PFSK-1 (cell line): ENCODE measurements around the gene LRBA.

Source experiments
- FOXP2 ChIP-seq: optimal IDR thresholded peaks from 2 replicates; pipeline ENCODE3; 2011; ENCODE audit warnings: borderline replicate concordance, control low read depth, inconsistent platforms; ENCODE audit not compliant: insufficient read depth; ENCODE audit errors: extremely low read length, extremely low read depth
- POLR2AphosphoS5 ChIP-seq: IDR thresholded peaks from 2 replicates; pipeline ENCODE4 v1.6.1; 2012; ENCODE audit warnings: low read depth, mild to moderate bottlenecking, control low read depth, low read length, moderate library complexity
- SIN3A ChIP-seq: IDR thresholded peaks from 2 replicates; pipeline ENCODE4 v1.6.1; 2012; ENCODE audit warnings: mild to moderate bottlenecking, low read length, moderate library complexity, borderline replicate concordance; ENCODE audit not compliant: insufficient read depth
- TAF1 ChIP-seq: IDR thresholded peaks from 2 replicates; pipeline ENCODE4 v1.6.1; 2012; ENCODE audit warnings: low read length, control low read depth, borderline replicate concordance; ENCODE audit not compliant: insufficient read depth
- TF ChIP-seq, protein P1 (sequence below), 2 experiments: IDR thresholded peaks; 2 replicates each; pipeline versions ENCODE4 v1.6.1 to v1.8.0; 2011 to 2012; ENCODE audit warnings: low read depth in 2 of 2, low read length in 2 of 2, control low read depth in 1 of 2, inconsistent platforms in 1 of 2, mild to moderate bottlenecking in 1 of 2, moderate library complexity in 1 of 2; ENCODE audit not compliant: insufficient read depth in 1 of 2

Gene LRBA

DNA sequence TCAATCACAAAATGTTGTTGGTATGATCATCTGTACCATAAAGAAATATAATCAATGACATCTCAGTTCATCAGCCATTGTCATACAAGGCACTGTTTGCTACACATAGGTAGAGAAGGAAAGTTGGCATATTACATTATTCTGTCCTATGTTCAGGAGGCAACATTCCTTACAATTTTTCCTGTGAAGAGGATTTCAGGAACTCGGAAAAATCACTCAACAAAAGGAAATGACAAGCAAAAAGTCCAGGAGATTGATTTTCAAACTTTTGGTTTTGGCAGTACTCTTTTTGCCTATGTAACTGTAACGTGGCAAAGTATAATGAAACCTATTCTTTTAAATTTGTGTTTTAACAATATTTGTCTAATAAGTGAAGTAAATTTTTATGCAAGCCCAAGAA, 301.8 kb downstream of the LRBA start:
- no peak for TF ChIP-seq SIN3A
- TF ChIP-seq, protein P1, sequence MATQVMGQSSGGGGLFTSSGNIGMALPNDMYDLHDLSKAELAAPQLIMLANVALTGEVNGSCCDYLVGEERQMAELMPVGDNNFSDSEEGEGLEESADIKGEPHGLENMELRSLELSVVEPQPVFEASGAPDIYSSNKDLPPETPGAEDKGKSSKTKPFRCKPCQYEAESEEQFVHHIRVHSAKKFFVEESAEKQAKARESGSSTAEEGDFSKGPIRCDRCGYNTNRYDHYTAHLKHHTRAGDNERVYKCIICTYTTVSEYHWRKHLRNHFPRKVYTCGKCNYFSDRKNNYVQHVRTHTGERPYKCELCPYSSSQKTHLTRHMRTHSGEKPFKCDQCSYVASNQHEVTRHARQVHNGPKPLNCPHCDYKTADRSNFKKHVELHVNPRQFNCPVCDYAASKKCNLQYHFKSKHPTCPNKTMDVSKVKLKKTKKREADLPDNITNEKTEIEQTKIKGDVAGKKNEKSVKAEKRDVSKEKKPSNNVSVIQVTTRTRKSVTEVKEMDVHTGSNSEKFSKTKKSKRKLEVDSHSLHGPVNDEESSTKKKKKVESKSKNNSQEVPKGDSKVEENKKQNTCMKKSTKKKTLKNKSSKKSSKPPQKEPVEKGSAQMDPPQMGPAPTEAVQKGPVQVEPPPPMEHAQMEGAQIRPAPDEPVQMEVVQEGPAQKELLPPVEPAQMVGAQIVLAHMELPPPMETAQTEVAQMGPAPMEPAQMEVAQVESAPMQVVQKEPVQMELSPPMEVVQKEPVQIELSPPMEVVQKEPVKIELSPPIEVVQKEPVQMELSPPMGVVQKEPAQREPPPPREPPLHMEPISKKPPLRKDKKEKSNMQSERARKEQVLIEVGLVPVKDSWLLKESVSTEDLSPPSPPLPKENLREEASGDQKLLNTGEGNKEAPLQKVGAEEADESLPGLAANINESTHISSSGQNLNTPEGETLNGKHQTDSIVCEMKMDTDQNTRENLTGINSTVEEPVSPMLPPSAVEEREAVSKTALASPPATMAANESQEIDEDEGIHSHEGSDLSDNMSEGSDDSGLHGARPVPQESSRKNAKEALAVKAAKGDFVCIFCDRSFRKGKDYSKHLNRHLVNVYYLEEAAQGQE (IDR thresholded peaks at IDR 0.05; ENCODE audit: insufficient read depth in 1 of 2, low read depth in 2 of 2, low read length in 2 of 2) = no peak
- no peak for TF ChIP-seq TAF1
- no peak for TF ChIP-seq FOXP2
- TF ChIP-seq POLR2AphosphoS5 = no peak

DNA sequence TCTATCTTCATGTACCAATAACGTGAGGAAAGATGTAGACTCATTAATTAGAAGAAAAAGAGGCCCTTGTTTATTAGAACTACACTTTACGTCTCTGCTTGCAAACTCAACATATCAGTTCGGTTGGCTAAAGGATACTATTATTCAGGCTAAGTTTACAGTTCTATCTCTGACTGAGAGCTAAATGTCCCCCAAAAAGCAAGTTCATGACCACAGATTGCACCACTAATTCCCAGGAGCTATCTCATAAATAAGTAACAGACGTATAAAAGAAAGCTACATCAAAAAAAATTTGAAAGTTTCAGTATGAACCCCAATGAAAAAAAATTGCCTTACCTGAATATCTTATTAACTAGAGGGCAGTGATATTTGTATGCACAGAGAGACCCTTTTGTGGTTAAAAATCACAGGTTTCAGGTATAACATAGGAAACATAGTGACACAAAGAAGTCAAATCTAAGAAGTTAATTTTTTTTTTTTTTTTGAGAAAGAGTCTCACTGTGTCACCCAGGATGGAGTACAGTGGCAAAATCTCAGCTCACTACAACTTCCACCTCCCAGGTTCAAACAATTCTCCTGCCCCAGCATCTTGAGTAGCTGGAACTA, 304.2 kb downstream of the LRBA start:
- TF ChIP-seq FOXP2 (no peak), SIN3A (no peak), POLR2AphosphoS5 (no peak), TAF1 (no peak)
- TF ChIP-seq, protein P1 (IDR thresholded peaks at IDR 0.05; ENCODE audit: insufficient read depth in 1 of 2, low read depth in 2 of 2, low read length in 2 of 2) = no peak

DNA sequence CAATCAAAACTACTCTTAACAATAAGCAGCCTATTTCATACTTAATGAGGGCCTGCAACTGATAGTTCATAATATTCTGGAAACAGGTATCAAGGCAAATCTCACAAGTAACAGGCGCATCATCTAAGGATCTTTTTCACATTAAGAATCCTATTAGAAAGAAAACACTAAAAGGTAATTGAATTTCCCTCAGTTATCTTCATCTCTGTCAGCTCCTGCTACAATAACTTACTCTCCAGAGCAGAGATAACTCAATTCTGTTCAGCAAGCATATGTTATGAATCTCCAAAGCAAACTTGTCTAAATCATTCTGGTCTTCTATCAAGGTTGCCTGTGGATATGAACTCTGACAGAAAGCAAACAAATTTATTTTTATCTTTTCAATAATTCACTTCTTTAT, 307.1 kb downstream of the LRBA start:
- no peak for TF ChIP-seq POLR2AphosphoS5
- no peak for TF ChIP-seq TAF1
- TF ChIP-seq FOXP2 = no peak
- TF ChIP-seq, protein P1 (IDR thresholded peaks at IDR 0.05; ENCODE audit: insufficient read depth in 1 of 2, low read depth in 2 of 2, low read length in 2 of 2) = no peak
- TF ChIP-seq SIN3A = no peak

DNA sequence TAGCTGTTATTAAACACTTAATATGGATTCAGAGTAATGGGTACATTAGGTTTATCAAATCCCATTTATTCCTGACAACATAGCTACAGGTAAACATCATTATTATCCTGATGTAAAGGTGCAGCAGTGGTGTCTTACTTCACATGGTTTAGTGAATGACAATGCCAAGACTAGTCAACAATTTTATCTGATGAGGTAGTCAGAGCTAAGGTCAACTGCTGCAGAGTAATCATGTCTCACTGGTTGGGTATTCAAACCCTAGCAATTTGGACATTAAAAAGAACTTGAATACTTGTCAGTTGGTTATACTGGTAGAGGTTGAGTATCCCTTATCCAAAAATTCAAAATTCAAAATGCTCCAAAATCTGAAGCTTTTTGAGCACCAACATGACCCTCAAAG, 315.5 kb downstream of the LRBA start:
- no peak for TF ChIP-seq TAF1
- TF ChIP-seq POLR2AphosphoS5 = no peak

DNA sequence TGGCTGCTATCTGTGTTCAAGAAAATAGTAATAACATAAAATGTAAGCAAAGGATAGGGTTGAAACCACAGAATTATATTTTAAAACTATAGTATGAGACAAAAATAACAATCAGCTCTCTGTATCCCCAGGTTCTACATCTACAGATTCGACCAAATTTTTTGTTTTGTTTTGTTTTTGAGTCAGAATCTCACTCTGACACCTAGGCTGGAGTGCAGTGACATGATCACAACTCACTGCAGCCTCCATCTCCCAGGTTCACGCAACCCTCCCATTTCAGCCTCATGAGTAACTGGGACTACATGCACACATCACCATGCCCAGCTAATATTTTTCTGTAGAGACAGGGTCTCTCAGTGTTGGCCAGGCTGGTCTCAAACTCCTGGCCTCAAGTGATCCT, 319.9 kb downstream of the LRBA start:
- TF ChIP-seq POLR2AphosphoS5 (no peak), FOXP2 (no peak), SIN3A (no peak), TAF1 (no peak)
- TF ChIP-seq, protein P1 (IDR thresholded peaks at IDR 0.05; ENCODE audit: insufficient read depth in 1 of 2, low read depth in 2 of 2, low read length in 2 of 2) = no peak
